DOHH2 (cell line): ENCODE measurements around the gene TMLHE.

Source experiments
- EZH2phosphoT487 ChIP-seq: fragments of 200-600 bp; sonication (generic); IDR thresholded peaks from 2 replicates; pipeline ENCODE4 v1.6.1; 2017; ENCODE audit warnings: borderline replicate concordance, mild to moderate bottlenecking, antibody characterized with exemption, low read length, moderate library complexity, mixed read lengths
- TF ChIP-seq, protein P1 (sequence below): fragments of 200-600 bp; sonication (generic); IDR thresholded peaks from one replicate; pipeline ENCODE4 v1.5.1; 2014; ENCODE audit warnings: antibody characterized with exemption, mild to moderate bottlenecking, low read depth, low read length; ENCODE audit not compliant: poor library complexity, severe bottlenecking

DNA sequence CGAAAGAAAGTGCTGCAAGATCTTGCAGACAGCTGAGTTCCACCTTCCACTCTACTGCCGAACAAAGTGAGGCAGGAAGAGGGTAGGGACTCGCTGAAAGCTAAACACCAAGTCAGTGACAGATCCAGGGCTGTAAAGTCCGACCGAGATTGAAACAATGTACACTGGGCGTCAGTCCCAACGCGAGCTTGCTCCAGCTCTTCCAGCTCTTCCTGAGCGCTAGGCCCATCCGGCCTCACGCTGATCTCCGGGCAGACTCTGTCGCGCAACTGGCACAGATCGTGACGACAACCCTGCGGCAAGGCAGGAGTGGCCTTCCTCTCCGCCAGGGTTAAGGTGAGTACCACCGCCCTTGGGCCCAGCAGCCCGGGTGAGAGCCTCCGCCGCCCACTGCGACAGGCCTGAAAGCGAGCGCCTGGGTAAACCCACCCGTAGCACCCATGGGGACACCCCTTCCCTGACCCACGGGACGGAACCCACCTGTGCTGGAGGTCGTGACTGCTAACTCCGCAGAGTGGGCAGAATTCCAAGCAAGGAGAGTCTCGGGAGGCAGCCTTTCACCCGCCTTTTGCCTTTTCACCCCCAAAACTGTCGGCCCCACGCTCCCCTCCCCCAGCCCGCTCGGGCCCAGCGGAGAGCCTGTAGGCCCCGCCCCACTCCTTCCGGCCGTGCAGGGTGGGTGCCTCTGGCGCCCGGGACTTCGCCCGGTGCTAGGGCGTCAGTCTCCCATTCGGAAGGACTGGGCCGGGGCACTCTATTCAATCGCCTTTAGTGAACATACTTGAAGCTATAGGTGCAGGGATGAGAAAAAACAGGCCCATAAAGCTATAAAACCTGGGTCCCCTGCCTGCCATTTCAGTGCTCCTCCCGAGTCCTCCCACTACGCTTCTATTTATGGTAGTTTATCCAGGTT is at the start of gene TMLHE, which contains the start of gene SPRY3:
- TF ChIP-seq, protein P1, sequence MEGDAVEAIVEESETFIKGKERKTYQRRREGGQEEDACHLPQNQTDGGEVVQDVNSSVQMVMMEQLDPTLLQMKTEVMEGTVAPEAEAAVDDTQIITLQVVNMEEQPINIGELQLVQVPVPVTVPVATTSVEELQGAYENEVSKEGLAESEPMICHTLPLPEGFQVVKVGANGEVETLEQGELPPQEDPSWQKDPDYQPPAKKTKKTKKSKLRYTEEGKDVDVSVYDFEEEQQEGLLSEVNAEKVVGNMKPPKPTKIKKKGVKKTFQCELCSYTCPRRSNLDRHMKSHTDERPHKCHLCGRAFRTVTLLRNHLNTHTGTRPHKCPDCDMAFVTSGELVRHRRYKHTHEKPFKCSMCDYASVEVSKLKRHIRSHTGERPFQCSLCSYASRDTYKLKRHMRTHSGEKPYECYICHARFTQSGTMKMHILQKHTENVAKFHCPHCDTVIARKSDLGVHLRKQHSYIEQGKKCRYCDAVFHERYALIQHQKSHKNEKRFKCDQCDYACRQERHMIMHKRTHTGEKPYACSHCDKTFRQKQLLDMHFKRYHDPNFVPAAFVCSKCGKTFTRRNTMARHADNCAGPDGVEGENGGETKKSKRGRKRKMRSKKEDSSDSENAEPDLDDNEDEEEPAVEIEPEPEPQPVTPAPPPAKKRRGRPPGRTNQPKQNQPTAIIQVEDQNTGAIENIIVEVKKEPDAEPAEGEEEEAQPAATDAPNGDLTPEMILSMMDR = no peak
- no peak for TF ChIP-seq EZH2phosphoT487
